ENCODE data around the gene ACSM2A.

- TF ChIP-seq EZH2 (IDR thresholded peaks at IDR 0.05; ENCODE audit: borderline replicate concordance, low read depth, low read length) (no peak), TCF7 (IDR thresholded peaks at IDR 0.05; ENCODE audit: borderline replicate concordance) (no peak), ZC3H11A (IDR thresholded peaks at IDR 0.05; ENCODE audit: low read depth, low read length) (no peak), ZNF124 (CRISPR knock-in tag; IDR thresholded peaks at IDR 0.05) (no peak), TBL1XR1 (IDR thresholded peaks at IDR 0.05; ENCODE audit: low read length in 2 of 2) (no peak), POLR2AphosphoS5 (IDR thresholded peaks at IDR 0.05; ENCODE audit: control insufficient read depth, insufficient read depth, low read depth, low read length) (no peak), SETDB1 (IDR thresholded peaks at IDR 0.05; ENCODE audit: low read length) (no peak), BHLHE40 (IDR thresholded peaks at IDR 0.05; ENCODE audit: low read length) (no peak), SP1 (CRISPR knock-in tag; IDR thresholded peaks at IDR 0.05) (no peak), POLR3A (IDR thresholded peaks at IDR 0.05; ENCODE audit: borderline replicate concordance, extremely low read depth, insufficient read depth, insufficient read length) (no peak), SIX5 (IDR thresholded peaks at IDR 0.05; ENCODE audit: borderline replicate concordance in 1 of 2, insufficient read depth in 1 of 2, low read depth in 1 of 2, low read length in 2 of 2) (no peak), NR2C2 (CRISPR knock-in tag; IDR thresholded peaks at IDR 0.05) (no peak), NR2C2 (tag; IDR thresholded peaks at IDR 0.05) (no peak), RBFOX2 (IDR thresholded peaks at IDR 0.05; ENCODE audit: low read depth, low read length) (no peak)
Observed at GRCh38 chr16:20430948-20431347, 20.4 kb upstream of the ACSM2A start.

Measured in K562 (cell line).